Frontal cortex (tissue), 4 donors: ENCODE measurements around the gene POFUT1. TPM values are rescaled to one million over a fixed set of nuclear protein-coding genes. Genes with fewer than 3 reads are reported as not detected.
"Not testable (repeated sequence)": the region's sequence is repeated elsewhere in the genome, so short reads cannot be mapped to it uniquely, and the experiment has no call there.

Experiments used
- DNase-seq, 2 donors: peaks; one replicate each; pipeline ENCODE4 v3.0.0; 2012; ENCODE audit warnings: low spot score in 2 of 2
- FAIRE-seq: peaks from 2 replicates; lab custom pipeline; 2012; peaks lifted over from hg19 to GRCh38; lab: Jason Lieb, UNC
- total RNA-seq: library from RNA; depleted of rRNA; stranded (reverse); fragments of >200 nt; gene quantifications from one replicate; pipeline ENCODE4 v1.2.3, GENCODE V29; 2014
- donor health status: control.
- donor health status: control.
- donor health status: control.

Gene POFUT1
- total RNA-seq, 1 donor from 2014 or later, result 14.7 TPM

GRCh38 chr20:32188376-32189122, 19.1 kb upstream of the POFUT1 start:
- FAIRE-seq, result no peak
- no peak for DNase-seq

- FAIRE-seq (no peak), DNase-seq (no peak)
These were observed 18.6 kb upstream of the POFUT1 start for GRCh38 chr20:32189123-32189410.

- FAIRE-seq (no peak), DNase-seq (peak; percentile 54)
These were observed 17.7 kb upstream of the POFUT1 start for GRCh38 chr20:32189691-32190615.

GRCh38 chr20:32190616-32191415, 16.9 kb upstream of the POFUT1 start:
- DNase-seq (no peak), FAIRE-seq (no peak)

- no peak for FAIRE-seq
- DNase-seq, result no peak
These were observed 16.3 kb upstream of the POFUT1 start for GRCh38 chr20:32191422-32191821.

GRCh38 chr20:32191873-32192272, 15.8 kb upstream of the POFUT1 start:
- no peak for DNase-seq
- FAIRE-seq, result no peak

GRCh38 chr20:32192698-32193097, 15.0 kb upstream of the POFUT1 start:
- FAIRE-seq, result no peak
- no peak for DNase-seq

GRCh38 chr20:32193336-32193735, 14.3 kb upstream of the POFUT1 start:
- not testable (repeated sequence) for FAIRE-seq, DNase-seq

GRCh38 chr20:32193996-32194395, 13.7 kb upstream of the POFUT1 start:
- FAIRE-seq, result no peak
- DNase-seq, result no peak

- DNase-seq (no peak), FAIRE-seq (no peak)
These were observed 12.1 kb upstream of the POFUT1 start for GRCh38 chr20:32195581-32195980.

- not testable (repeated sequence) for DNase-seq, FAIRE-seq
These were observed 11.1 kb upstream of the POFUT1 start for GRCh38 chr20:32196613-32197012.

GRCh38 chr20:32197136-32197535, 10.5 kb upstream of the POFUT1 start:
- not testable (repeated sequence) for FAIRE-seq, DNase-seq

GRCh38 chr20:32199006-32199405, 8.7 kb upstream of the POFUT1 start:
- FAIRE-seq (no peak), DNase-seq (no peak)

- FAIRE-seq (no peak), DNase-seq (no peak)
These were observed 6.2 kb upstream of the POFUT1 start for GRCh38 chr20:32201296-32201976.

GRCh38 chr20:32201977-32202363, 5.7 kb upstream of the POFUT1 start:
- FAIRE-seq (no peak), DNase-seq (no peak)

GRCh38 chr20:32203356-32204204, 4.1 kb upstream of the POFUT1 start:
- DNase-seq, result no peak

GRCh38 chr20:32204205-32205109, 3.2 kb upstream of the POFUT1 start:
- DNase-seq (no peak), FAIRE-seq (no peak)

More at GRCh38 chr20:32203356-32204204, 4.1 kb upstream of the POFUT1 start:
- no peak for FAIRE-seq
